ENCODE data around the gene U2SURP.
"Not testable (repeated sequence)": the region's sequence is repeated elsewhere in the genome, so short reads cannot be mapped to it uniquely, and the experiment has no call there.

The U2SURP gene

GRCh38 chr3:143071776-143072175, 70.4 kb downstream of the U2SURP start:
- DNase-seq (ENCODE audit: low read depth): no peak

GRCh38 chr3:143072298-143073020, 71.1 kb downstream of the U2SURP start:
- DNase-seq (ENCODE audit: low read depth): not testable (repeated sequence)

GRCh38 chr3:143073541-143073940, 72.2 kb downstream of the U2SURP start:
- DNase-seq (ENCODE audit: low read depth): not testable (repeated sequence)

GRCh38 chr3:143073983-143074382, 72.6 kb downstream of the U2SURP start:
- DNase-seq (ENCODE audit: low read depth): not testable (repeated sequence)

GRCh38 chr3:143078883-143079282, 77.5 kb downstream of the U2SURP start:
- DNase-seq (ENCODE audit: low read depth): no peak

GRCh38 chr3:143080196-143080595, 78.8 kb downstream of the U2SURP start:
- DNase-seq (ENCODE audit: low read depth): no peak

GRCh38 chr3:143081365-143081764, 80.0 kb downstream of the U2SURP start:
- DNase-seq (ENCODE audit: low read depth): no peak

- DNase-seq (ENCODE audit: low read depth): no peak
Observed at GRCh38 chr3:143081844-143082778, 80.7 kb downstream of the U2SURP start.

- no peak for DNase-seq (ENCODE audit: low read depth)
Observed at GRCh38 chr3:143083781-143084180, 82.4 kb downstream of the U2SURP start.

- DNase-seq (ENCODE audit: low read depth): no peak
Observed at GRCh38 chr3:143084856-143085731, 83.7 kb downstream of the U2SURP start.

- DNase-seq (ENCODE audit: low read depth): no peak
Observed at GRCh38 chr3:143088835-143089234, 87.5 kb downstream of the U2SURP start.

- no peak for DNase-seq (ENCODE audit: low read depth)
Observed at GRCh38 chr3:143089965-143090364, 88.6 kb downstream of the U2SURP start.

- no peak for DNase-seq (ENCODE audit: low read depth)
Observed at GRCh38 chr3:143090486-143090885, 89.1 kb downstream of the U2SURP start.

- DNase-seq (ENCODE audit: low read depth): no peak
Observed at GRCh38 chr3:143090976-143091837, 89.8 kb downstream of the U2SURP start.

GRCh38 chr3:143092191-143092590, 90.8 kb downstream of the U2SURP start:
- no peak for DNase-seq (ENCODE audit: low read depth)

GRCh38 chr3:143095813-143096212, 94.4 kb downstream of the U2SURP start:
- no peak for DNase-seq (ENCODE audit: low read depth)

- no peak for DNase-seq (ENCODE audit: low read depth)
Observed at GRCh38 chr3:143098032-143098764, 96.8 kb downstream of the U2SURP start.

GRCh38 chr3:143099210-143099609, 97.8 kb downstream of the U2SURP start:
- DNase-seq (ENCODE audit: low read depth): no peak

GRCh38 chr3:143099690-143100089, 98.3 kb downstream of the U2SURP start:
- no peak for DNase-seq (ENCODE audit: low read depth)

GRCh38 chr3:143100451-143100850, 99.1 kb downstream of the U2SURP start:
- no peak for DNase-seq (ENCODE audit: low read depth)
